ENCODE measurements around the gene AARS2. TPM values are rescaled to one million over a fixed set of nuclear protein-coding genes. Genes with fewer than 3 reads are reported as not detected.

AARS2 gene
- total and polyA plus RNA-seq, 7 donors, result 1.4 to 9.7 (median 6.7) TPM

DNA sequence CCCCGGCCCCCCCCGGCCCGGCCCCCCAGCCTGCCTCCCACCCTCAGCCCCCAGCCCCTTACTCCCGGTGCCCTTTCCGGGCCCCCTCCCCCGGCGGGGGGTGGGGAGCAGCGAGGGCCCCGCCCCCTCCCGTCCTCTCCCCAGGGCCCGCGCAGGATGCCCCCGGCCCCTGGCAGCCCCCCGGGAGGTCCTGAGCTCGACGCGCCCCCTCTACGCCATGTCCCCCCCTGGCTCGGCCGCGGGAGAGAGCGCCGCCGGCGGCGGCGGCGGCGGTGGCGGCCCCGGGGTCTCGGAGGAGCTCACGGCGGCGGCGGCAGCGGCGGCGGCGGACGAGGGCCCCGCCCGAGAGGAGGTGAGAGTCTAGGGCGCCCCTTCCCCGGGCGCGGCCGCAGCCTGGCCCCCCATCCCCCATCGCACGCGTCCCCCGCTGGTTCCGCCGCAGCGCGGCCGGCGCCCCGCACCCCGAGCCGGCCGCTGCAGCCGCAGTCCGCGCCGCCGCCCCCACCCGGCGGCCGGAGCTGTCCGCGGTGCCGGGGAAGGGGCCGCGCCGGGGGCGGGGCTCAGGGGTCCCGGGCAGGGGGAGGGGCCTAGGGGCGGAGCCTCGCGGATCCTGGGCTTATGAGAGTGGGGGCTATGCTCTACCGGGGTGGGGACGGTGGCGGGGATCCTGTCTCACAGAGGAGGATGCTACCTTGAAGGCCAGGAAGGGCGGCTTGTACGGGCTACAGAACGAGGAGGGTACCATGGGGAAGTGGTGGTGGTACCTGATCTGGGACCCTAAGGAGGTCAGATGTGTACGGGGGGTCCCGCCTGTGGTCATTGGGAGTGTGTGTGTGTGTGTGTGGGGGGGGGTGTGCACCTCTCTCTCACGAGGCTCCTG is 42.4 kb downstream of the AARS2 start:
- Histone ChIP-seq H3K9me3 (no peaks in the 10 kb centered on the region), H3K27ac (no peak overlapping the region), H3K4me3 (peak overlapping the region in 3 of 4 donors; percentile 38 to 48 (median 48)), H3K27me3 (peaks cover 23 to 79% (median 71%) of the 10 kb centered on the region in 3 donors), H3K4me1 (peaks cover 0 to 15% (median 9%) of the 10 kb centered on the region in 4 donors), H3K36me3 (no peaks in the 10 kb centered on the region)
- intact Hi-C loops (cut with DNase I), result no loop called here
- WGBS, 2 donors, result 2% methylated on average over 90 of the region's 90 CpGs
- DNase-seq, result no peak
- TF ChIP-seq POLR2AphosphoS5 (IDR thresholded peaks at IDR 0.05) (no peak), POLR2A (IDR thresholded peaks at IDR 0.05) (no peak), EP300 (IDR thresholded peaks at IDR 0.05) (no peak)
- TF ChIP-seq, protein P1, sequence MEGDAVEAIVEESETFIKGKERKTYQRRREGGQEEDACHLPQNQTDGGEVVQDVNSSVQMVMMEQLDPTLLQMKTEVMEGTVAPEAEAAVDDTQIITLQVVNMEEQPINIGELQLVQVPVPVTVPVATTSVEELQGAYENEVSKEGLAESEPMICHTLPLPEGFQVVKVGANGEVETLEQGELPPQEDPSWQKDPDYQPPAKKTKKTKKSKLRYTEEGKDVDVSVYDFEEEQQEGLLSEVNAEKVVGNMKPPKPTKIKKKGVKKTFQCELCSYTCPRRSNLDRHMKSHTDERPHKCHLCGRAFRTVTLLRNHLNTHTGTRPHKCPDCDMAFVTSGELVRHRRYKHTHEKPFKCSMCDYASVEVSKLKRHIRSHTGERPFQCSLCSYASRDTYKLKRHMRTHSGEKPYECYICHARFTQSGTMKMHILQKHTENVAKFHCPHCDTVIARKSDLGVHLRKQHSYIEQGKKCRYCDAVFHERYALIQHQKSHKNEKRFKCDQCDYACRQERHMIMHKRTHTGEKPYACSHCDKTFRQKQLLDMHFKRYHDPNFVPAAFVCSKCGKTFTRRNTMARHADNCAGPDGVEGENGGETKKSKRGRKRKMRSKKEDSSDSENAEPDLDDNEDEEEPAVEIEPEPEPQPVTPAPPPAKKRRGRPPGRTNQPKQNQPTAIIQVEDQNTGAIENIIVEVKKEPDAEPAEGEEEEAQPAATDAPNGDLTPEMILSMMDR (IDR thresholded peaks at IDR 0.05), result no peak

DNA sequence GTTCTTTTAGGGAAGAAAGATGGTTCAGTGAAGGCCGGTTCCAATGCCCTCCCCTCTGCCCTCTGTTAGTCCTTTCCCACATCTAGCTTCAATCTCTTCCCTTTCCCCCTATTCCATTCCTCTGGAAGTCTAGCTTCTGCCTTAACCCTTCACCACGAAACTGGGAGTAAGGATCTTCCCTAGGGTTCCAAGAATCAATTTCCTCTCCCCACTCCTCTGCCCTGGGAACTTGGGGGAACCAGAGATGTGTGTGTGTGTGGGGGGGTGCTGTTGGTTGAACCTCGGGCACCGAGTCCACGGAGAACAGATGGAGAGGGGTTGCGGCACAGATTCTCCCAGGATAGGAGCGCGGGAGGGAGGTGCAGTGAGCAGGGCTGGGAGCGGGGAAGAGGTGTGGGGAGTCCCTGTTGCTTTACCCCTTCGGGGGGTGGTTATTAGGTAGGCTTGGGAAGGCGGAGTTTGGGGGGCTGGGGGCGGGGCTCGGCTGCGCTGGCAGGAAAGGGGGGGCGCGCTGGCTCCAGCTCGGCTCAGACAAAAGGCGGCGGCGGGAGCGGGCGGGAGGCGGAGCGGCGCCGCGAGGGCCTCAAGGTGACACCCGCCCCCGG is 43.1 kb downstream of the AARS2 start, which contains the start of gene TMEM151B:
TSS of gene TMEM151B (plus strand) at position 530 of the 605 bp plus-strand sequence. CDS start 293 bp downstream, outside the sequence.
- WGBS, 2 donors, result 10 to 16% methylated on average over 29 of the region's 29 CpGs
- Histone ChIP-seq H3K9me3 (no peaks in the 10 kb centered on the region), H3K4me3 (peak within 1 kb of the TSS in 3 of 4 donors; percentile 38 to 48 (median 48)), H3K27ac (no peak within 1 kb of the TSS), H3K36me3 (no peaks in the 10 kb centered on the region), H3K4me1 (peaks cover 0 to 11% (median 7%) of the 10 kb centered on the region in 4 donors), H3K27me3 (peaks cover 21 to 71% (median 63%) of the 10 kb centered on the region in 3 donors)
- TF ChIP-seq, protein P1 (IDR thresholded peaks at IDR 0.05), result no peak
- no peak for TF ChIP-seq POLR2A (IDR thresholded peaks at IDR 0.05)
- TF ChIP-seq EP300 (IDR thresholded peaks at IDR 0.05), result no peak
- no peak for TF ChIP-seq POLR2AphosphoS5 (IDR thresholded peaks at IDR 0.05)
- no peak for DNase-seq
- intact Hi-C loops (cut with DNase I), result no loop called here

DNA sequence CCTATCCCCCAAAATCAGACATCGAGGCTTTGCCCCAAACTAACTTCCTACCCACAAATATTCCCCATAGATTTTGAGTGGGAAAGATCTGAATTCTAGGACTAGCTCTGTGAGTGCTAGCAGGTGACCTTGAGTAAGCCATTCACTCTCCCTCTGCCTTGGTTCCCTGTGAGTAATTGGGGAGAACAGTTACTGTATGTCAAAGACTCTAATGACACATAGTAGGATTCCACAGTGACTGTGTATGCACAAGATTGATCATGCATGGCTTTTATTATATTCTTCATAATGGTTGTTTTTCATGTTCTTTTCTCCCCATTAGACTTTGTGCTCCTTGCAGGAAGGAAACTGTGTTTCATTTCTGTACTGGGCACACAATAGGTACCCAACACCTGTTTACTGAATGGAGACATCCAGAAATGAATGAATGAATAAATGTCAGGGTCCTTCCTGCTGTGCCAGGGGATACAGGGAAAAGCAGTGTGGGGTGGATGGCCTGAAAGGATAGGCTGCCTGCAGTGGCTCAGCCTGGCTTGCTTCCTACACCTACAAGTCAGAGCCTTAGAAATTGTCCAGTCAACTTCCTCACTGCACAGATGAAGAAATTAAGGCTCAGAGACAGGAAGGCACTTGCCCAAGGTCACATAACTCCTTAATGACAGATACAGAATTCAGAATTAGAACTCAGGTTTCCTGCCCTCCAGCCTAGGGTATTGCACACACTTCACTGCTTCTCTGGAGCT is 43.8 kb downstream of the AARS2 start:
- no peak for TF ChIP-seq POLR2AphosphoS5 (IDR thresholded peaks at IDR 0.05)
- TF ChIP-seq, protein P1 (IDR thresholded peaks at IDR 0.05), result no peak
- TF ChIP-seq POLR2A (IDR thresholded peaks at IDR 0.05), result no peak
- no peak for TF ChIP-seq EP300 (IDR thresholded peaks at IDR 0.05)
- Histone ChIP-seq H3K27me3 (peaks cover 21 to 65% (median 58%) of the 10 kb centered on the region in 3 donors), H3K9me3 (no peaks in the 10 kb centered on the region), H3K36me3 (no peaks in the 10 kb centered on the region), H3K27ac (no peak overlapping the region), H3K4me1 (peaks cover 0 to 17% (median 14%) of the 10 kb centered on the region in 4 donors), H3K4me3 (no peak overlapping the region)
- DNase-seq, result no peak
- WGBS, 2 donors, result 66 to 75% methylated on average over 1 of the region's 1 CpG
- intact Hi-C loops (cut with DNase I), result no loop called here

DNA sequence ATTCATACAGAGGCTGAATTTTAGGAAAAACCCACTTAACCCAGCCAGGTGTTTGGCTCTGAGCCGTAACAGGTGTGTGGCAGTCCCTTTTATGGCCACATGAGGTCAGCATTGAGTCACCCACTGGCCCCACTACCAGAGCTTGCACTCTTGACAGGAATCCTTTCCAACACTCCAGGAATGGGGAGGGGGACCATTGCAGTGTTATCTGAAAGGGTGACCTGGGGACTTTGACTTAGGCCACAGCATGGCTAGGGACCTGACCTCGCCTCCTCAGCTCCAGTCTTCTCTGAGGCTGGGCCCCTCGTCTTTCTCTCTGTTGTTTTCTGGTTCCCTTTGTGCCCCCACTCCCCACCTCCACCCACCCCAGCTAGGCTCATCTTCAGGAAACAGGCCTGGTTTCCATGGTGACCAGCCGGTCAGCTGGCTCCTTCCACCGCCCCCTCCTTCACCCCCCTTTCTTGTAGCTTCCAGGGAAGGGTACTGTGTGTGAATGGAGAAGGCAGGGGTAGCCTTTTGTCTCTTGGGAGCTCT is 45.0 kb downstream of the AARS2 start:
- intact Hi-C loops (cut with DNase I), result loop anchor here (1.0 kb wide), 1 partner anchor 70 kb away; no protein-coding TSS in a partner anchor
- H3K9me3 ChIP-seq, result no peaks in the 10 kb centered on the region
- peaks cover 0 to 29% (median 26%) of the 10 kb centered on the region in 4 donors for H3K4me1 ChIP-seq
- H3K27ac ChIP-seq, result no peak overlapping the region
- TF ChIP-seq EP300 (IDR thresholded peaks at IDR 0.05) (no peak), POLR2A (IDR thresholded peaks at IDR 0.05) (no peak), POLR2AphosphoS5 (IDR thresholded peaks at IDR 0.05) (peak in 2 of 4 donors; percentile 10 to 15)
- TF ChIP-seq, protein P1 (IDR thresholded peaks at IDR 0.05), result peak; percentile 69 to 89 (median 82)
- H3K4me3 ChIP-seq, result no peak overlapping the region
- 19 to 24% methylated on average over 5 of the region's 5 CpGs for WGBS, 2 donors
- H3K36me3 ChIP-seq, result no peaks in the 10 kb centered on the region
- H3K27me3 ChIP-seq, result peaks cover 21 to 54% (median 47%) of the 10 kb centered on the region in 3 donors
- no peak for DNase-seq
